Panc1 (cell line): ENCODE measurements around the gene UBXN6. TPM values are rescaled to one million over a fixed set of nuclear protein-coding genes. Genes with fewer than 3 reads are reported as not detected.

Experiments
- ATAC-seq: fragments of 200-7000 bp; cut with Tn5 transposase; 2 replicates; pipeline ENCODE4 v1.9.1; 2020; ENCODE audit warnings: mild to moderate bottlenecking, moderate library complexity
- Bru-seq: library from RNA; stranded (reverse); fragments of 400-500 nt; gene quantifications from one replicate; lab custom pipeline; 2021; lab: Mats Ljungman, UMichigan
- BruChase-seq, 2 experiments: library from RNA; stranded (reverse); fragments of 400-500 nt; gene quantifications; one replicate each; lab custom pipeline; 2021; lab: Mats Ljungman, UMichigan
- BruUV-seq: library from RNA; stranded (reverse); fragments of 400-500 nt; replicated peaks from 2 replicates; lab custom pipeline; 2021; lab: Mats Ljungman, UMichigan
- CTCF ChIA-PET: fragments of 300-600 bp; sonication (Branson Sonifier 250); formaldehyde crosslinking; loops from one replicate; lab custom pipeline; 2022; ENCODE audit warnings: antibody characterized with exemption; lab: Charles Lee
- POLR2A ChIA-PET: fragments of 300-600 bp; sonication (Branson Sonifier 250); formaldehyde crosslinking; loops from one replicate; lab custom pipeline; 2022; ENCODE audit warnings: antibody characterized with exemption; lab: Charles Lee
- DNase-seq: peaks from one replicate; pipeline ENCODE4 v3.0.0-alpha.2; 2010; ENCODE audit warnings: low read depth, low spot score
- H3K27ac ChIP-seq: 2 replicates; pipeline ENCODE4 v1.5.1; 2011; ENCODE audit warnings: mild to moderate bottlenecking, low read length, inconsistent platforms
- H3K27me3 ChIP-seq: fragments of 200-500 bp; sonication (Bioruptor generic); 2 replicates; pipeline ENCODE4 v1.6.0; 2014; ENCODE audit warnings: low read length, inconsistent platforms; ENCODE audit not compliant: control insufficient read depth, insufficient read depth
- H3K36me3 ChIP-seq: fragments of 200-500 bp; sonication (Bioruptor generic); 2 replicates; pipeline ENCODE4 v1.5.1; 2014; ENCODE audit warnings: inconsistent platforms, mild to moderate bottlenecking, low read length, moderate library complexity; ENCODE audit not compliant: control insufficient read depth, insufficient read depth
- H3K4me1 ChIP-seq: 2 replicates; pipeline ENCODE4 v1.5.1; 2011; ENCODE audit warnings: inconsistent platforms, mild to moderate bottlenecking, low read length, moderate library complexity; ENCODE audit not compliant: control insufficient read depth, insufficient read depth
- H3K4me3 ChIP-seq, 2 experiments: 2 replicates each; pipeline ENCODE4 v1.5.1; 2011 to 2012; ENCODE audit warnings: low read depth in 2 of 2, low read length in 2 of 2, mild to moderate bottlenecking in 2 of 2, inconsistent platforms in 1 of 2, moderate library complexity in 1 of 2
- H3K9me3 ChIP-seq: fragments of 200-500 bp; sonication (Bioruptor generic); 2 replicates; pipeline ENCODE4 v1.5.1; 2014; ENCODE audit warnings: low read depth, mild to moderate bottlenecking, inconsistent platforms, low read length, moderate library complexity; ENCODE audit not compliant: control insufficient read depth, insufficient read depth
- POLR2AphosphoS5 ChIP-seq: IDR thresholded peaks from 2 replicates; pipeline ENCODE4 v1.6.1; 2012; ENCODE audit warnings: mild to moderate bottlenecking, low read depth, low read length, moderate library complexity
- SIN3A ChIP-seq: IDR thresholded peaks from 2 replicates; pipeline ENCODE4 v1.6.1; 2012; ENCODE audit warnings: low read depth, mild to moderate bottlenecking, low read length, moderate library complexity, borderline replicate concordance; ENCODE audit not compliant: insufficient read depth
- TCF7L2 ChIP-seq: IDR thresholded peaks from 2 replicates; pipeline ENCODE4 v1.6.1; 2011; ENCODE audit warnings: mild to moderate bottlenecking, low read depth, low read length, inconsistent platforms
- in situ Hi-C: cut with HindIII; loops from 2 replicates; pipeline ENCODE4 v1.10.0; 2016; ENCODE audit warnings: low sequenced_read_pairs, low pct_unique_long_range_greater_than_20kb
- intact Hi-C: fragments of 100-400 bp; cut with micrococcal nuclease; formaldehyde crosslinking; loops from one replicate; pipeline ENCODE4 v1.10.0; 2022; ENCODE audit not compliant: unreplicated experiment
- long read RNA-seq: library from polyadenylated mRNA; unstranded; transcript quantifications from one replicate; pipeline ENCODE4 v2.0.0, GENCODE V29; 2021; ENCODE audit not compliant: unreplicated experiment
- polyA plus RNA-seq: library from polyadenylated mRNA; unstranded; fragments of >200 nt; gene quantifications from one replicate; pipeline ENCODE4 v1.2.1, GENCODE V29; 2012; ENCODE audit warnings: missing spikeins; ENCODE audit not compliant: insufficient read length
- total RNA-seq: library from RNA; stranded (reverse); gene quantifications from one replicate; pipeline ENCODE4 v1.2.1, GENCODE V29; 2021; ENCODE audit not compliant: unreplicated experiment
- TF ChIP-seq, protein P1 (sequence below): fragments of 450-650 bp; IDR thresholded peaks from 2 replicates; pipeline ENCODE4 v1.5.1; 2017; ENCODE audit warnings: mild to moderate bottlenecking
- TF ChIP-seq, protein P2 (sequence below), 2 experiments: IDR thresholded peaks; 2 replicates each; pipeline ENCODE4 v1.6.1; 2011 to 2012; ENCODE audit warnings: low read depth in 2 of 2, control low read depth in 1 of 2, low read length in 1 of 2, mild to moderate bottlenecking in 1 of 2, moderate library complexity in 1 of 2; ENCODE audit not compliant: insufficient read depth in 1 of 2

UBXN6 gene, protein sequence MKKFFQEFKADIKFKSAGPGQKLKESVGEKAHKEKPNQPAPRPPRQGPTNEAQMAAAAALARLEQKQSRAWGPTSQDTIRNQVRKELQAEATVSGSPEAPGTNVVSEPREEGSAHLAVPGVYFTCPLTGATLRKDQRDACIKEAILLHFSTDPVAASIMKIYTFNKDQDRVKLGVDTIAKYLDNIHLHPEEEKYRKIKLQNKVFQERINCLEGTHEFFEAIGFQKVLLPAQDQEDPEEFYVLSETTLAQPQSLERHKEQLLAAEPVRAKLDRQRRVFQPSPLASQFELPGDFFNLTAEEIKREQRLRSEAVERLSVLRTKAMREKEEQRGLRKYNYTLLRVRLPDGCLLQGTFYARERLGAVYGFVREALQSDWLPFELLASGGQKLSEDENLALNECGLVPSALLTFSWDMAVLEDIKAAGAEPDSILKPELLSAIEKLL
- total RNA-seq: 55.6 TPM
- 76.3 TPM for polyA plus RNA-seq
- percentile 53 among the genes with signal in this experiment for Bru-seq, nascent RNA
- percentile 54 among the genes with signal in this experiment for BruChase-seq, experiment 1, labeled RNA remaining after a 2-hour chase
- percentile 69 among the genes with signal in this experiment for BruChase-seq, experiment 2, labeled RNA remaining after a 6-hour chase
- long read RNA-seq, full-length matches to known transcripts: 15 of 31 reads
- long read RNA-seq, partial matches to known transcripts: 12 of 31 reads
- long read RNA-seq, other reads (novel, unspliced or antisense): 4 of 31 reads

DNA sequence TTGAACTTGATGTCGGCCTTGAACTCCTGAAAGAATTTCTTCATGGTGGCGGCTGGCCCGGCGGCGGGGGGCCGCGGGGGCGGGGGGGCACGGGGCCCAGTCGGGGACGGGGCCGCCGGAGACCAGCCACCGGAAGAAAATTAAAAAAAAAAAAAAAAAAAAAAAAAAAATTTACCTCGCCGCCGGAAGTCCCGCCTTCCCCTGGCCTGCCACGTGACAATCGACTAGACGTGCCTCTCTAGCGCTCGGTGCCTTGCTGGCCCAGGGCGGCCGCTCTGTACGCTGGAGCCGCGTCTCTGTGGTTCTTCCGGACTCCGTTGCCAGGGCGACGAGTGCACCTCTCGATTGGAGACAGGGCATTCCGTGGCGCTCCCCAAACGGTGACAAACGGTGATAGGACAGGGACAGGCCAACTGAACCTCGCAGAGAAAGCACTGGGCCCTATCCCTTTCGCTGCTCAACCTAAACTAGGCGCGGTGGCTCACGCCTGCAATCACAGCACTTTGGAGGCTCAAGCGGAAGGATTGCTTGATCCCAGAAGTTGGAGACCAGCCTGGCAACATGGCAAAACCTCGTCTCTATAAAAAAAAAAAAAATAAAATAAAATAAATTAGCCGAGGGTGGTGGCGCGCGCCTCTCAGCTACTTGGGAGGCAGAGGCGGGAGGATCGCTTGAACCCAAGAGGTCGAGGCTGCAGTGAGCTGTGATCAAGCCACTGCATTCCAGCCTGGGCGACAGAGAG lies at the start of gene UBXN6:
Gene UBXN6 (minus strand): TSS at position 141 of the 742 bp plus-strand sequence. CDS start 97 bp downstream, at position 44.
- ChIA-PET POLR2A (interaction anchor here (0.6 to 0.7 kb wide), 3 partner anchors 55 to 727 kb away, joined by 7 to 14 read pairs (median 11); partner anchors contain the start of gene CHAF1A), CTCF (no interaction called here)
- H3K9me3 ChIP-seq: no peaks in the 10 kb centered on the region
- intact Hi-C loops (no loop called here), in situ Hi-C loops (no loop called here)
- peak within 1 kb of the TSS; percentile 61 to 76 for H3K4me3 ChIP-seq
- peak; percentile 75 for DNase-seq
- H3K27me3 ChIP-seq: no peaks in the 10 kb centered on the region
- H3K27ac ChIP-seq: peak within 1 kb of the TSS; percentile 73
- peak; percentile 94 for ATAC-seq
- TF ChIP-seq, protein P1, sequence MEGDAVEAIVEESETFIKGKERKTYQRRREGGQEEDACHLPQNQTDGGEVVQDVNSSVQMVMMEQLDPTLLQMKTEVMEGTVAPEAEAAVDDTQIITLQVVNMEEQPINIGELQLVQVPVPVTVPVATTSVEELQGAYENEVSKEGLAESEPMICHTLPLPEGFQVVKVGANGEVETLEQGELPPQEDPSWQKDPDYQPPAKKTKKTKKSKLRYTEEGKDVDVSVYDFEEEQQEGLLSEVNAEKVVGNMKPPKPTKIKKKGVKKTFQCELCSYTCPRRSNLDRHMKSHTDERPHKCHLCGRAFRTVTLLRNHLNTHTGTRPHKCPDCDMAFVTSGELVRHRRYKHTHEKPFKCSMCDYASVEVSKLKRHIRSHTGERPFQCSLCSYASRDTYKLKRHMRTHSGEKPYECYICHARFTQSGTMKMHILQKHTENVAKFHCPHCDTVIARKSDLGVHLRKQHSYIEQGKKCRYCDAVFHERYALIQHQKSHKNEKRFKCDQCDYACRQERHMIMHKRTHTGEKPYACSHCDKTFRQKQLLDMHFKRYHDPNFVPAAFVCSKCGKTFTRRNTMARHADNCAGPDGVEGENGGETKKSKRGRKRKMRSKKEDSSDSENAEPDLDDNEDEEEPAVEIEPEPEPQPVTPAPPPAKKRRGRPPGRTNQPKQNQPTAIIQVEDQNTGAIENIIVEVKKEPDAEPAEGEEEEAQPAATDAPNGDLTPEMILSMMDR: no peak
- TF ChIP-seq SIN3A: peak; percentile 76; the same call in 1 of the 2 replicates
- no peaks in the 10 kb centered on the region for H3K36me3 ChIP-seq
- BruUV-seq: no TSS peak
- no peaks in the 10 kb centered on the region for H3K4me1 ChIP-seq

DNA sequence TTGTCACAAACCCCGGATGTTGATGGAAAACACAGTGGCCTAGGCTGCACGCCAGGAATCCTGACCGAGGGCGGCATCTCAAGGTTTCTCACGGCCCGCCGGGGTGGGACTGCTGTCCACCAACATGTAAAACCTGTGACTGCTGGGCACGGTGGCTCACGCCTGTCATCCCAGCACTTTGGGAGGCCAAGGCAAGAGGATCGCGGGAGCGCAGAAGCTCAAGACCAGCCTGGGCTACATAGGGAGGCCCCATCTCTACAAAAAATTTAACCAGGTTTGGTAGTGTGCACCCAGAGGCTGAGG lies 49.5 kb upstream of the UBXN6 start:
- DNase-seq (no peak), ATAC-seq (no peak)
- BruUV-seq: no TSS peak
- intact Hi-C loops (no loop called here), in situ Hi-C loops (no loop called here)
- H3K27me3 ChIP-seq: no peaks in the 10 kb centered on the region
- ChIA-PET CTCF (interaction anchor here (0.7 kb wide), 1 partner anchor 18 kb away, joined by 3 read pairs; no protein-coding TSS in a partner anchor), POLR2A (interaction anchor here (0.6 kb wide), 1 partner anchor 36 kb away, joined by 5 read pairs; no protein-coding TSS in a partner anchor)
- TF ChIP-seq TCF7L2: no peak
- TF ChIP-seq POLR2AphosphoS5: no peak
- TF ChIP-seq, protein P1: no peak
- TF ChIP-seq SIN3A: no peak
- TF ChIP-seq, protein P2, sequence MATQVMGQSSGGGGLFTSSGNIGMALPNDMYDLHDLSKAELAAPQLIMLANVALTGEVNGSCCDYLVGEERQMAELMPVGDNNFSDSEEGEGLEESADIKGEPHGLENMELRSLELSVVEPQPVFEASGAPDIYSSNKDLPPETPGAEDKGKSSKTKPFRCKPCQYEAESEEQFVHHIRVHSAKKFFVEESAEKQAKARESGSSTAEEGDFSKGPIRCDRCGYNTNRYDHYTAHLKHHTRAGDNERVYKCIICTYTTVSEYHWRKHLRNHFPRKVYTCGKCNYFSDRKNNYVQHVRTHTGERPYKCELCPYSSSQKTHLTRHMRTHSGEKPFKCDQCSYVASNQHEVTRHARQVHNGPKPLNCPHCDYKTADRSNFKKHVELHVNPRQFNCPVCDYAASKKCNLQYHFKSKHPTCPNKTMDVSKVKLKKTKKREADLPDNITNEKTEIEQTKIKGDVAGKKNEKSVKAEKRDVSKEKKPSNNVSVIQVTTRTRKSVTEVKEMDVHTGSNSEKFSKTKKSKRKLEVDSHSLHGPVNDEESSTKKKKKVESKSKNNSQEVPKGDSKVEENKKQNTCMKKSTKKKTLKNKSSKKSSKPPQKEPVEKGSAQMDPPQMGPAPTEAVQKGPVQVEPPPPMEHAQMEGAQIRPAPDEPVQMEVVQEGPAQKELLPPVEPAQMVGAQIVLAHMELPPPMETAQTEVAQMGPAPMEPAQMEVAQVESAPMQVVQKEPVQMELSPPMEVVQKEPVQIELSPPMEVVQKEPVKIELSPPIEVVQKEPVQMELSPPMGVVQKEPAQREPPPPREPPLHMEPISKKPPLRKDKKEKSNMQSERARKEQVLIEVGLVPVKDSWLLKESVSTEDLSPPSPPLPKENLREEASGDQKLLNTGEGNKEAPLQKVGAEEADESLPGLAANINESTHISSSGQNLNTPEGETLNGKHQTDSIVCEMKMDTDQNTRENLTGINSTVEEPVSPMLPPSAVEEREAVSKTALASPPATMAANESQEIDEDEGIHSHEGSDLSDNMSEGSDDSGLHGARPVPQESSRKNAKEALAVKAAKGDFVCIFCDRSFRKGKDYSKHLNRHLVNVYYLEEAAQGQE (IDR thresholded peaks at IDR 0.05; ENCODE audit: insufficient read depth in 1 of 2, low read depth in 2 of 2, low read length in 1 of 2): no peak
- no peaks in the 10 kb centered on the region for H3K9me3 ChIP-seq
- no peaks in the 10 kb centered on the region for H3K4me1 ChIP-seq
- H3K36me3 ChIP-seq: no peaks in the 10 kb centered on the region
- H3K27ac ChIP-seq: no peak overlapping the region
- no peak overlapping the region for H3K4me3 ChIP-seq
